Measurements from ENCODE around the gene GNG7.

- TF ChIP-seq CTCF (IDR thresholded peaks at IDR 0.05) (no peak), POLR2A (IDR thresholded peaks at IDR 0.05) (no peak)
These were observed 127.4 kb downstream of the GNG7 start for GRCh38 chr19:2574971-2575630.

All from testis (tissue), 2 donors.